Measurements from ENCODE around the gene LUC7L3.

The LUC7L3 gene

GRCh38 chr17:50765454-50766221 is 46.2 kb downstream of the LUC7L3 start:
- DNase-seq (ENCODE audit: insufficient read length, low spot score) = no peak
- no peak for FAIRE-seq
- TF ChIP-seq CTCF (IDR thresholded peaks at IDR 0.05; ENCODE audit: insufficient read depth, missing control alignments) = no peak

- DNase-seq (ENCODE audit: insufficient read length, low spot score) (no peak), FAIRE-seq (no peak)
- TF ChIP-seq CTCF (IDR thresholded peaks at IDR 0.05; ENCODE audit: insufficient read depth, missing control alignments) = no peak
These were observed 47.0 kb downstream of the LUC7L3 start for GRCh38 chr17:50766222-50767023.

GRCh38 chr17:50767030-50767429 is 47.6 kb downstream of the LUC7L3 start:
- TF ChIP-seq CTCF (IDR thresholded peaks at IDR 0.05; ENCODE audit: insufficient read depth, missing control alignments) = no peak
- no peak for FAIRE-seq
- no peak for DNase-seq (ENCODE audit: insufficient read length, low spot score)

- TF ChIP-seq CTCF (IDR thresholded peaks at IDR 0.05; ENCODE audit: insufficient read depth, missing control alignments) = no peak
- FAIRE-seq (no peak), DNase-seq (ENCODE audit: insufficient read length, low spot score) (no peak)
These were observed 48.0 kb downstream of the LUC7L3 start, which contains the start of gene ANKRD40CL for GRCh38 chr17:50767446-50767845. ANKRD40CL (minus strand) TSS chr17:50767518; CDS start chr17:50766913, 605 bp downstream.

GRCh38 chr17:50768346-50768761 is 49.0 kb downstream of the LUC7L3 start:
- FAIRE-seq (no peak), DNase-seq (ENCODE audit: insufficient read length, low spot score) (no peak)
- no peak for TF ChIP-seq CTCF (IDR thresholded peaks at IDR 0.05; ENCODE audit: insufficient read depth, missing control alignments)

GRCh38 chr17:50769884-50770283 is 50.5 kb downstream of the LUC7L3 start:
- DNase-seq (ENCODE audit: insufficient read length, low spot score) (no peak), FAIRE-seq (no peak)
- no peak for TF ChIP-seq CTCF (IDR thresholded peaks at IDR 0.05; ENCODE audit: insufficient read depth, missing control alignments)
